H9 (cell line): Measurements from ENCODE around the gene ARFGAP1. TPM values are rescaled to one million over a fixed set of nuclear protein-coding genes. Genes with fewer than 3 reads are reported as not detected.

ENCODE experiments used
- DNase-seq: peaks from one replicate; pipeline ENCODE4 v3.0.0-alpha.2; 2017
- H2AFZ ChIP-seq: one replicate; pipeline ENCODE4 v1.6.1; 2013; ENCODE audit warnings: mild to moderate bottlenecking, low read length, control low read depth, moderate library complexity
- H2AK5ac ChIP-seq: 2 replicates; pipeline ENCODE4 v1.6.1; 2013; ENCODE audit warnings: low read length, control low read depth, mixed read lengths; ENCODE audit not compliant: insufficient read length
- H2BK120ac ChIP-seq: one replicate; pipeline ENCODE4 v1.6.1; 2013; ENCODE audit warnings: low read depth, mild to moderate bottlenecking, low read length, control low read depth, inconsistent platforms; ENCODE audit not compliant: poor library complexity, severe bottlenecking
- H2BK12ac ChIP-seq: 2 replicates; pipeline ENCODE4 v1.6.1; 2013; ENCODE audit warnings: low read length, control low read depth, mixed read lengths, low read depth; ENCODE audit not compliant: insufficient read length
- H2BK15ac ChIP-seq: 2 replicates; pipeline ENCODE4 v1.6.1; 2013; ENCODE audit warnings: low read depth, low read length, control low read depth
- H2BK20ac ChIP-seq: one replicate; pipeline ENCODE4 v1.6.1; 2013; ENCODE audit warnings: low read depth, mild to moderate bottlenecking, low read length, control low read depth, inconsistent platforms; ENCODE audit not compliant: poor library complexity, severe bottlenecking
- H2BK5ac ChIP-seq: 2 replicates; pipeline ENCODE4 v1.6.1; 2013; ENCODE audit warnings: low read length, control low read depth, mixed read lengths; ENCODE audit not compliant: insufficient read length
- H3K14ac ChIP-seq: 2 replicates; pipeline ENCODE4 v1.6.1; 2013; ENCODE audit warnings: low read length, control low read depth; ENCODE audit not compliant: insufficient read depth
- H3K18ac ChIP-seq: 2 replicates; pipeline ENCODE4 v1.6.1; 2013; ENCODE audit warnings: low read depth, mild to moderate bottlenecking, mixed read lengths, low read length, control low read depth; ENCODE audit not compliant: insufficient read length
- H3K23ac ChIP-seq: 2 replicates; pipeline ENCODE4 v1.6.1; 2013; ENCODE audit warnings: low read length, control low read depth, mixed read lengths, low read depth; ENCODE audit not compliant: insufficient read length
- H3K23me2 ChIP-seq: 2 replicates; pipeline ENCODE4 v1.6.1; 2013; ENCODE audit warnings: low read depth, mild to moderate bottlenecking, mixed read lengths, low read length, control low read depth; ENCODE audit not compliant: insufficient read length, poor library complexity, severe bottlenecking
- H3K27ac ChIP-seq: 2 replicates; pipeline ENCODE4 v1.5.1; 2013; ENCODE audit warnings: low read length, control low read depth, mixed read lengths, low read depth; ENCODE audit not compliant: insufficient read length
- H3K27me3 ChIP-seq: 2 replicates; pipeline ENCODE4 v1.6.1; 2013; ENCODE audit warnings: low read length, control low read depth, inconsistent platforms; ENCODE audit not compliant: insufficient read depth
- H3K4ac ChIP-seq: 2 replicates; pipeline ENCODE4 v1.6.1; 2013; ENCODE audit warnings: low read depth, mild to moderate bottlenecking, control low read depth, inconsistent platforms, low read length, moderate library complexity
- H3K4me1 ChIP-seq: 2 replicates; pipeline ENCODE4 v1.6.1; 2013; ENCODE audit warnings: low read length, control low read depth, inconsistent platforms; ENCODE audit not compliant: insufficient read depth
- H3K4me2 ChIP-seq: 2 replicates; pipeline ENCODE4 v1.6.1; 2013; ENCODE audit warnings: low read length, control low read depth, mixed read lengths; ENCODE audit not compliant: insufficient read length, insufficient read depth
- H3K56ac ChIP-seq: 2 replicates; pipeline ENCODE4 v1.6.1; 2013; ENCODE audit warnings: low read depth, mild to moderate bottlenecking, mixed read lengths, low read length, control low read depth; ENCODE audit not compliant: insufficient read length
- H3K79me1 ChIP-seq: 2 replicates; pipeline ENCODE4 v1.6.1; 2013; ENCODE audit warnings: low read depth, mild to moderate bottlenecking, moderate library complexity, low read length, control low read depth, inconsistent platforms; ENCODE audit not compliant: insufficient read depth, poor library complexity, severe bottlenecking
- H3K79me2 ChIP-seq: 2 replicates; pipeline ENCODE4 v1.6.1; 2013; ENCODE audit warnings: low read length, control low read depth, inconsistent platforms; ENCODE audit not compliant: insufficient read depth
- H3K9ac ChIP-seq: 2 replicates; pipeline ENCODE4 v1.6.1; 2013; ENCODE audit warnings: low read length, control low read depth, mixed read lengths; ENCODE audit not compliant: insufficient read length; ENCODE audit errors: extremely low read depth
- H3K9me3 ChIP-seq: one replicate; pipeline ENCODE4 v1.6.1; 2013; ENCODE audit warnings: low read depth, low read length, inconsistent platforms; ENCODE audit not compliant: control insufficient read depth
- H3T11ph ChIP-seq: one replicate; pipeline ENCODE4 v1.6.1; 2013; ENCODE audit warnings: mild to moderate bottlenecking, low read length, control low read depth, inconsistent platforms
- H4K20me1 ChIP-seq: one replicate; pipeline ENCODE4 v1.6.1; 2013; ENCODE audit not compliant: control insufficient read depth, insufficient read length, insufficient read depth
- H4K5ac ChIP-seq: 2 replicates; pipeline ENCODE4 v1.6.1; 2013; ENCODE audit warnings: low read depth, mild to moderate bottlenecking, mixed read lengths, low read length, control low read depth; ENCODE audit not compliant: insufficient read length
- H4K8ac ChIP-seq: replicated peaks from 2 replicates; pipeline ENCODE4 v1.6.1; 2013; ENCODE audit warnings: low read length, control low read depth, mixed read lengths, low read depth; ENCODE audit not compliant: insufficient read length
- H4K91ac ChIP-seq: 2 replicates; pipeline ENCODE4 v1.6.1; 2013; ENCODE audit warnings: low read depth, mild to moderate bottlenecking, moderate library complexity, mixed read lengths, low read length, control low read depth; ENCODE audit not compliant: insufficient read length
- H3K27ac Mint-ChIP-seq, 3 experiments: 2 replicates in 2 of 3; 3 replicates in 1 of 3; pipeline ENCODE4 v1.8.0; 2020 to 2021; ENCODE audit warnings: mixed read lengths in 3 of 3, mild to moderate bottlenecking in 1 of 3, moderate library complexity in 1 of 3
- H3K27me3 Mint-ChIP-seq: 2 replicates; pipeline ENCODE4 v1.8.0; 2021; ENCODE audit warnings: low read depth, mild to moderate bottlenecking, moderate library complexity, mixed read lengths
- H3K36me3 Mint-ChIP-seq, 3 experiments: 2 replicates in 2 of 3; 3 replicates in 1 of 3; pipeline ENCODE4 v1.8.0; 2020 to 2021; ENCODE audit warnings: low read depth in 3 of 3, mixed read lengths in 3 of 3; ENCODE audit not compliant: insufficient read depth in 1 of 3
- H3K4me1 Mint-ChIP-seq, 2 experiments: 2 replicates each; pipeline ENCODE4 v1.8.0; 2020; ENCODE audit warnings: mixed read lengths in 2 of 2
- H3K4me3 Mint-ChIP-seq, 2 experiments: 2 replicates in 1 of 2; 3 replicates in 1 of 2; pipeline ENCODE4 v1.8.0; 2020 to 2021; ENCODE audit warnings: mild to moderate bottlenecking in 2 of 2, mixed read lengths in 2 of 2, moderate library complexity in 1 of 2
- H3K9me3 Mint-ChIP-seq, 2 experiments: 2 replicates in 1 of 2; 3 replicates in 1 of 2; pipeline ENCODE4 v1.8.0; 2020; ENCODE audit warnings: mild to moderate bottlenecking in 2 of 2, mixed read lengths in 2 of 2, moderate library complexity in 1 of 2
- CTCF ChIP-seq: fragments of 200-600 bp; sonication (generic); conservative IDR thresholded peaks from 3 replicates; pipeline ENCODE4 v1.8.0; 2021; ENCODE audit warnings: antibody characterized with exemption, mild to moderate bottlenecking
- WGBS: extraction: QIAGEN DNeasy Blood & Tissue Kit; methylation state at CpG from one replicate; pipeline ENCODE4 v1.1.7; 2013; ENCODE audit warnings: missing lambda C conversion rate, low lambda C conversion rate, mixed read lengths; ENCODE audit not compliant: insufficient read length; ENCODE audit errors: extremely low coverage; 5-methylcytosine and 5-hydroxymethylcytosine counted together
- total RNA-seq: library from RNA; stranded (reverse); gene quantifications from 2 replicates; pipeline ENCODE4 v1.2.1, GENCODE V29; 2021

The ARFGAP1 gene
- total RNA-seq, 1 experiment from 2014 or later, result 114 TPM

GRCh38 chr20:63224412-63225081 lies 48.1 kb upstream of the ARFGAP1 start:
- no peaks in the 10 kb centered on the region for H3K27me3 ChIP-seq
- H3K79me1 ChIP-seq, result no peaks in the 10 kb centered on the region
- H3K23ac ChIP-seq, result no peak overlapping the region
- Mint-ChIP-seq H3K4me1 (peaks cover 12 to 51% of the 10 kb centered on the region in 2 experiments), H3K9me3 (peaks cover 0 to 1% of the 10 kb centered on the region in 2 experiments; a peak in 1 of 5 replicates), H3K4me3 (no peak overlapping the region), H3K27ac (peak overlapping the region in 1 of 3 experiments; percentile 83; a peak in 1 of 7 replicates), H3K27me3 (peaks cover 27% of the 10 kb centered on the region), H3K36me3 (no peaks in the 10 kb centered on the region)
- H3K56ac ChIP-seq, result no peak overlapping the region
- H4K5ac ChIP-seq, result no peak overlapping the region
- no peak overlapping the region for H2BK120ac ChIP-seq
- H3K9ac ChIP-seq, result no peak overlapping the region
- no peaks in the 10 kb centered on the region for H3K9me3 ChIP-seq
- H3K4me2 ChIP-seq, result no peak overlapping the region
- no peak overlapping the region for H3K14ac ChIP-seq
- H2AFZ ChIP-seq, result no peak overlapping the region
- DNase-seq, result no peak
- no peak overlapping the region for H2BK12ac ChIP-seq
- H2BK5ac ChIP-seq, result no peak overlapping the region
- no peak overlapping the region for H3K27ac ChIP-seq
- no peak overlapping the region for H3K18ac ChIP-seq
- H3K23me2 ChIP-seq, result no peaks in the 10 kb centered on the region
- no peak overlapping the region for H2BK20ac ChIP-seq
- H3K4me1 ChIP-seq, result no peaks in the 10 kb centered on the region; the same call in 1 of the 2 replicates
- no peak overlapping the region for H3T11ph ChIP-seq
- no peak overlapping the region for H4K8ac ChIP-seq
- H2AK5ac ChIP-seq, result no peak overlapping the region
- H4K91ac ChIP-seq, result no peak overlapping the region
- H4K20me1 ChIP-seq, result no peaks in the 10 kb centered on the region
- no peak overlapping the region for H3K4ac ChIP-seq
- H2BK15ac ChIP-seq, result no peak overlapping the region
- peak; percentile 42 for TF ChIP-seq CTCF
- WGBS, result no CpG with 5 or more reads among the region's 16 CpGs
- H3K79me2 ChIP-seq, result no peaks in the 10 kb centered on the region
